Memory B cell (primary cell): ENCODE results near the gene VASP.

Source experiments
- ATAC-seq: fragments of 150-1000 bp; cut with Tn5 transposase; 2 replicates; pipeline ENCODE4 v1.10.0; 2021; ENCODE audit warnings: low read depth, mild to moderate bottlenecking, moderate library complexity
- DNase-seq, 2 donors: peaks; one replicate each; pipeline ENCODE4 v3.0.0; 2022; ENCODE audit warnings: low spot score in 2 of 2
- H3K27ac Mint-ChIP-seq: one replicate; pipeline ENCODE4 v1.8.0; 2022; ENCODE audit warnings: mild to moderate bottlenecking, moderate library complexity, mixed read lengths
- H3K27me3 Mint-ChIP-seq: one replicate; pipeline ENCODE4 v1.8.0; 2022; ENCODE audit warnings: mixed read lengths
- H3K36me3 Mint-ChIP-seq: one replicate; pipeline ENCODE4 v1.8.0; 2022; ENCODE audit warnings: mild to moderate bottlenecking, mixed read lengths
- H3K4me1 Mint-ChIP-seq: one replicate; pipeline ENCODE4 v1.8.0; 2022; ENCODE audit warnings: mixed read lengths
- H3K4me3 Mint-ChIP-seq: one replicate; pipeline ENCODE4 v1.8.0; 2022; ENCODE audit warnings: mild to moderate bottlenecking, moderate library complexity, mixed read lengths
- H3K9me3 Mint-ChIP-seq: one replicate; pipeline ENCODE4 v1.8.0; 2022; ENCODE audit warnings: mixed read lengths

VASP gene

GRCh38 chr19:45497791-45498190, 9.5 kb upstream of the VASP start:
- no peak for ATAC-seq

GRCh38 chr19:45498411-45499195, 8.7 kb upstream of the VASP start, which contains the start of gene PPM1N:
Gene PPM1N (plus strand): TSS chr19:45498443. CDS start chr19:45498473, 30 bp downstream.
- Mint-ChIP-seq H3K9me3 (peaks cover 2% of the 10 kb centered on the region), H3K27me3 (peaks cover 6% of the 10 kb centered on the region), H3K4me3 (peak within 1 kb of the TSS; percentile 92), H3K4me1 (peaks cover 40% of the 10 kb centered on the region), H3K27ac (peak within 1 kb of the TSS; percentile 16), H3K36me3 (peaks cover 5% of the 10 kb centered on the region)
- peak; percentile 68 for ATAC-seq
- peak; percentile 66 to 76 for DNase-seq

More at GRCh38 chr19:45497791-45498190, 9.5 kb upstream of the VASP start:
- Mint-ChIP-seq H3K27me3 (peaks cover 6% of the 10 kb centered on the region), H3K9me3 (peaks cover 2% of the 10 kb centered on the region), H3K27ac (peak overlapping the region; percentile 16), H3K4me3 (peak overlapping the region; percentile 81), H3K36me3 (peaks cover 5% of the 10 kb centered on the region), H3K4me1 (peaks cover 44% of the 10 kb centered on the region)
- no peak for DNase-seq

GRCh38 chr19:45499196-45500180, 7.8 kb upstream of the VASP start:
- ATAC-seq (peak; percentile 5), DNase-seq (peak in 1 of 2 donors; percentile 45)
- peaks cover 2% of the 10 kb centered on the region for H3K9me3 Mint-ChIP-seq
- H3K27ac Mint-ChIP-seq = no peak overlapping the region
- H3K4me3 Mint-ChIP-seq = peak overlapping the region; percentile 6
- peaks cover 6% of the 10 kb centered on the region for H3K27me3 Mint-ChIP-seq
- H3K36me3 Mint-ChIP-seq = peaks cover 5% of the 10 kb centered on the region
- peaks cover 38% of the 10 kb centered on the region for H3K4me1 Mint-ChIP-seq

- Mint-ChIP-seq H3K27me3 (no peaks in the 10 kb centered on the region), H3K4me1 (peaks cover 37% of the 10 kb centered on the region), H3K36me3 (peaks cover 5% of the 10 kb centered on the region), H3K9me3 (peaks cover 2% of the 10 kb centered on the region), H3K27ac (peak overlapping the region; percentile 58), H3K4me3 (peak overlapping the region; percentile 41)
- ATAC-seq (no peak), DNase-seq (no peak)
These were observed 6.2 kb upstream of the VASP start for GRCh38 chr19:45500918-45501729.

GRCh38 chr19:45501730-45502014, 5.6 kb upstream of the VASP start:
- Mint-ChIP-seq H3K9me3 (peaks cover 2% of the 10 kb centered on the region), H3K4me1 (peaks cover 37% of the 10 kb centered on the region), H3K36me3 (peaks cover 5% of the 10 kb centered on the region), H3K27me3 (no peaks in the 10 kb centered on the region), H3K27ac (peak overlapping the region; percentile 58), H3K4me3 (no peak overlapping the region)
- no peak for ATAC-seq
- DNase-seq = no peak

- DNase-seq (no peak), ATAC-seq (no peak)
- H3K27ac Mint-ChIP-seq = peak overlapping the region; percentile 58
- no peak overlapping the region for H3K4me3 Mint-ChIP-seq
- no peaks in the 10 kb centered on the region for H3K27me3 Mint-ChIP-seq
- H3K36me3 Mint-ChIP-seq = peaks cover 5% of the 10 kb centered on the region
- H3K4me1 Mint-ChIP-seq = peaks cover 34% of the 10 kb centered on the region
- H3K9me3 Mint-ChIP-seq = peaks cover 2% of the 10 kb centered on the region
These were observed 5.2 kb upstream of the VASP start for GRCh38 chr19:45502111-45502510.

GRCh38 chr19:45503909-45504308, 3.4 kb upstream of the VASP start:
- H3K27me3 Mint-ChIP-seq = no peaks in the 10 kb centered on the region
- H3K9me3 Mint-ChIP-seq = peaks cover 2% of the 10 kb centered on the region
- peaks cover 27% of the 10 kb centered on the region for H3K4me1 Mint-ChIP-seq
- H3K27ac Mint-ChIP-seq = no peak overlapping the region
- H3K36me3 Mint-ChIP-seq = peaks cover 5% of the 10 kb centered on the region
- H3K4me3 Mint-ChIP-seq = no peak overlapping the region
- ATAC-seq = no peak
- no peak for DNase-seq

GRCh38 chr19:45505151-45505995, 1.9 kb upstream of the VASP start:
- ATAC-seq (no peak), DNase-seq (no peak)
- Mint-ChIP-seq H3K4me3 (peak overlapping the region; percentile 68), H3K9me3 (peaks cover 2% of the 10 kb centered on the region), H3K27ac (peak overlapping the region; percentile 94), H3K27me3 (no peaks in the 10 kb centered on the region), H3K4me1 (peaks cover 30% of the 10 kb centered on the region), H3K36me3 (peaks cover 5% of the 10 kb centered on the region)

GRCh38 chr19:45505996-45506245, 1.4 kb upstream of the VASP start:
- DNase-seq (no peak), ATAC-seq (no peak)
- peaks cover 35% of the 10 kb centered on the region for H3K4me1 Mint-ChIP-seq
- peaks cover 2% of the 10 kb centered on the region for H3K9me3 Mint-ChIP-seq
- H3K36me3 Mint-ChIP-seq = peaks cover 6% of the 10 kb centered on the region
- H3K4me3 Mint-ChIP-seq = peak overlapping the region; percentile 80
- no peaks in the 10 kb centered on the region for H3K27me3 Mint-ChIP-seq
- peak overlapping the region; percentile 94 for H3K27ac Mint-ChIP-seq

GRCh38 chr19:45506246-45506988, 862 bp upstream of the VASP start:
- no peaks in the 10 kb centered on the region for H3K9me3 Mint-ChIP-seq
- H3K4me1 Mint-ChIP-seq = peaks cover 36% of the 10 kb centered on the region
- peak overlapping the region; percentile 99 for H3K4me3 Mint-ChIP-seq
- no peaks in the 10 kb centered on the region for H3K27me3 Mint-ChIP-seq
- peak overlapping the region; percentile 94 for H3K27ac Mint-ChIP-seq
- peak; percentile 76 for ATAC-seq
- DNase-seq = peak; percentile 98 to 99
- peaks cover 2% of the 10 kb centered on the region for H3K36me3 Mint-ChIP-seq

GRCh38 chr19:45507872-45508416, 665 bp downstream of the VASP start:
- Mint-ChIP-seq H3K27ac (peak overlapping the region; percentile 87), H3K9me3 (no peaks in the 10 kb centered on the region), H3K4me3 (peak overlapping the region; percentile 99), H3K4me1 (peaks cover 35% of the 10 kb centered on the region), H3K36me3 (peaks cover 2% of the 10 kb centered on the region), H3K27me3 (no peaks in the 10 kb centered on the region)
- ATAC-seq (no peak), DNase-seq (no peak)

GRCh38 chr19:45508417-45508860, 1.2 kb downstream of the VASP start:
- Mint-ChIP-seq H3K36me3 (peaks cover 2% of the 10 kb centered on the region), H3K9me3 (no peaks in the 10 kb centered on the region), H3K4me3 (peak overlapping the region; percentile 99), H3K27ac (peak overlapping the region; percentile 87), H3K4me1 (peaks cover 36% of the 10 kb centered on the region), H3K27me3 (no peaks in the 10 kb centered on the region)
- DNase-seq (no peak), ATAC-seq (no peak)
